Heart left ventricle (tissue), 16 donors: ENCODE data around the gene TBC1D2. TPM values are rescaled to one million over a fixed set of nuclear protein-coding genes. Genes with fewer than 3 reads are reported as not detected.

Experiments used
- ATAC-seq, 4 donors: fragments of 200-7000 bp; cut with Tn5 transposase; one replicate each; pipeline ENCODE4 v1.9.1; 2020 to 2022; ENCODE audit warnings: moderate library complexity in 4 of 4, mild to moderate bottlenecking in 3 of 4, moderate number of reproducible peaks in 1 of 4
- DNase-seq, 5 donors: peaks; one replicate each; pipeline ENCODE4 v3.0.0-alpha.2; 2020
- H3K27ac ChIP-seq, 12 donors: fragments of 200-600 bp; sonication (generic) in 4 of 12; one replicate each; pipeline versions ENCODE4 v1.5.0 to v1.8.0; 2016 to 2022; ENCODE audit warnings: mild to moderate bottlenecking in 2 of 12
- H3K27me3 ChIP-seq, 9 donors: fragments of 200-600 bp; sonication (generic) in 2 of 9; one replicate each; pipeline versions ENCODE4 v1.5.1 to v1.8.0; 2016 to 2022; ENCODE audit warnings: mild to moderate bottlenecking in 3 of 9
- H3K36me3 ChIP-seq, 9 donors: fragments of 200-600 bp; sonication (generic) in 2 of 9; one replicate each; pipeline versions ENCODE4 v1.5.0 to v1.8.0; 2018 to 2022; ENCODE audit warnings: mild to moderate bottlenecking in 2 of 9
- H3K4me1 ChIP-seq, 12 donors: fragments of 200-600 bp; sonication (generic) in 4 of 12; one replicate each; pipeline versions ENCODE4 v1.5.0 to v1.8.0; 2016 to 2022; ENCODE audit warnings: mild to moderate bottlenecking in 3 of 12
- H3K4me3 ChIP-seq, 12 donors: fragments of 200-600 bp; sonication (generic) in 4 of 12; one replicate each; pipeline versions ENCODE4 v1.5.0 to v1.8.0; 2017 to 2022; ENCODE audit warnings: mild to moderate bottlenecking in 9 of 12, moderate library complexity in 4 of 12
- H3K9me3 ChIP-seq, 12 donors: fragments of 200-600 bp; sonication (generic) in 4 of 12; one replicate each; pipeline versions ENCODE4 v1.5.0 to v1.8.0; 2016 to 2022; ENCODE audit warnings: mild to moderate bottlenecking in 1 of 12
- POLR2A ChIP-seq, 2 donors: fragments of 450-650 bp; IDR thresholded peaks; one replicate each; pipeline ENCODE4 v1.6.1; 2017; ENCODE audit warnings: antibody characterized with exemption in 2 of 2, mild to moderate bottlenecking in 2 of 2, moderate library complexity in 2 of 2
- WGBS, 4 donors: extraction: QIAGEN DNeasy Blood & Tissue Kit in 2 of 4; methylation state at CpG; one replicate each; pipeline versions ENCODE4 v1.1.5 to v1.1.7; 2013 to 2018; 5-methylcytosine and 5-hydroxymethylcytosine counted together
- intact Hi-C, 10 donors: fragments of 100-400 bp; cut with DNase I; formaldehyde crosslinking; loops; one replicate each; pipeline versions ENCODE4 v1.11.1 to v1.14.2; 2022
- polyA plus RNA-seq, 2 donors: library from polyadenylated mRNA; stranded (reverse); fragments of 200-250 nt; gene quantifications; one replicate each; pipeline ENCODE4 v1.2.3, GENCODE V29; 2013
- total RNA-seq, 9 donors: library from RNA; depleted of rRNA in 2 of 9; stranded (reverse); fragments of >200 nt in 2 of 9; fragmentation: NEBNext Ultra II Directional in 3 of 9; extraction: Animal tissue kit (Norgen Biotek cat#: 25700) in 3 of 9; gene quantifications; one replicate each; pipeline versions ENCODE4 v1.1.0 to v1.2.4, GENCODE V29; 2016 to 2023
- TF ChIP-seq, protein P1 (sequence below), 12 donors: fragments of 200-600 bp; sonication (generic) in 4 of 12; IDR thresholded peaks; one replicate each; pipeline versions ENCODE4 v1.5.0 to v1.8.0; 2018 to 2022; ENCODE audit warnings: antibody characterized with exemption in 12 of 12, mild to moderate bottlenecking in 5 of 12
- donor health status: ischemic (EF 13 %, LVEDD 7.1; RV severe dilation, severe dysfunction).
- donor health status: healthy with polysubstance abuse.
- donor health status: DM: no; HTN: yes; CAD: no.
- donor health status: DM: no; HTN: no; CAD: no.
- donor health status: ischemic (EF 25% LVEDD 6.9; RV normal size, moderate dysfunction).
- donor health status: ischemic (EF 25% LVEDD 5.7; RV mildly dilated, moderate dysfunction).
- donor health status: healthy.
- donor health status: DM: yes; HTN: yes; CAD: no.
- donor health status: ischemic (EF 35%, LVEDD 5.7; RV mildly dilated, moderate dysfunction).
- donor health status: nonischemic (EF 11% LVEDD 7.7; RV severe dilation, severe dysfunction).
- donor health status: DM: yes; HTN: yes; CAD: no.
- donor health status: PGD.
- donor health status: ischemic (EF 29% LVEDD 5.4; RV normal size, mild dysfunction).
- donor health status: nonischemic (EF 23%, LVEDD 6.1; RV moderate dilation, normal function).

The TBC1D2 gene
- total and polyA plus RNA-seq, 11 donors: 1.1 to 9.4 (median 2.2) TPM

DNA sequence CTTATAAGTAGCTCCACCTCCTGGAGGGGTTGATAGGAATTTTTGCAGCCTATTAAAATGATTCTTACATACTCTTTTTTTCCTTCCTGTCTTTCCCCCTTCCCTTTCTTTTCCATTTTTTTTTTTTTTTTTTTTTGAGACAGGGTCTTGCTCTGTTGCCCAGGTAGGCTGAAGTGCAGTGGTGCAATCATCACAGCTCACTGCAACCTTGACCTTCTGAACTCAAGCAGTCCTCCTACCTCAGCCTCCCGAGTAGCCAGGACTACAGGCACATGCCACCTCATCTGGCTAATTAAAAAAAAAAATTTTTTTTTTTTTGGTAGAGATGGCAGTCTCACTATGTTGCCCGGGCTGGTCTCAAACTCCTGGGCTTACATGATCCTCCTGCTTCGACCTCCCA is 4.3 kb upstream of the TBC1D2 start:
- DNase-seq (no peak), ATAC-seq (no peak)
- H3K36me3 ChIP-seq: no peaks in the 10 kb centered on the region
- no peaks in the 10 kb centered on the region for H3K9me3 ChIP-seq
- intact Hi-C loops: loop anchor here (2.0 to 10.0 kb wide), 9 partner anchors 53 to 555 kb away; partner anchors contain the start of genes ANP32B (in 3 of the 10), NANS (in 1 of the 10) and TRMO (in 1 of the 10)
- WGBS, 4 donors: 78 to 89% (median 85%) methylated on average over 3 of the region's 3 CpGs
- H3K27ac ChIP-seq: no peak overlapping the region
- H3K4me1 ChIP-seq: peaks cover 0 to 15% (median 9%) of the 10 kb centered on the region in 12 donors
- TF ChIP-seq, protein P1, sequence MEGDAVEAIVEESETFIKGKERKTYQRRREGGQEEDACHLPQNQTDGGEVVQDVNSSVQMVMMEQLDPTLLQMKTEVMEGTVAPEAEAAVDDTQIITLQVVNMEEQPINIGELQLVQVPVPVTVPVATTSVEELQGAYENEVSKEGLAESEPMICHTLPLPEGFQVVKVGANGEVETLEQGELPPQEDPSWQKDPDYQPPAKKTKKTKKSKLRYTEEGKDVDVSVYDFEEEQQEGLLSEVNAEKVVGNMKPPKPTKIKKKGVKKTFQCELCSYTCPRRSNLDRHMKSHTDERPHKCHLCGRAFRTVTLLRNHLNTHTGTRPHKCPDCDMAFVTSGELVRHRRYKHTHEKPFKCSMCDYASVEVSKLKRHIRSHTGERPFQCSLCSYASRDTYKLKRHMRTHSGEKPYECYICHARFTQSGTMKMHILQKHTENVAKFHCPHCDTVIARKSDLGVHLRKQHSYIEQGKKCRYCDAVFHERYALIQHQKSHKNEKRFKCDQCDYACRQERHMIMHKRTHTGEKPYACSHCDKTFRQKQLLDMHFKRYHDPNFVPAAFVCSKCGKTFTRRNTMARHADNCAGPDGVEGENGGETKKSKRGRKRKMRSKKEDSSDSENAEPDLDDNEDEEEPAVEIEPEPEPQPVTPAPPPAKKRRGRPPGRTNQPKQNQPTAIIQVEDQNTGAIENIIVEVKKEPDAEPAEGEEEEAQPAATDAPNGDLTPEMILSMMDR (IDR thresholded peaks at IDR 0.05): no peak
- TF ChIP-seq POLR2A (IDR thresholded peaks at IDR 0.05): no peak
- no peak overlapping the region for H3K4me3 ChIP-seq
- H3K27me3 ChIP-seq: no peaks in the 10 kb centered on the region

DNA sequence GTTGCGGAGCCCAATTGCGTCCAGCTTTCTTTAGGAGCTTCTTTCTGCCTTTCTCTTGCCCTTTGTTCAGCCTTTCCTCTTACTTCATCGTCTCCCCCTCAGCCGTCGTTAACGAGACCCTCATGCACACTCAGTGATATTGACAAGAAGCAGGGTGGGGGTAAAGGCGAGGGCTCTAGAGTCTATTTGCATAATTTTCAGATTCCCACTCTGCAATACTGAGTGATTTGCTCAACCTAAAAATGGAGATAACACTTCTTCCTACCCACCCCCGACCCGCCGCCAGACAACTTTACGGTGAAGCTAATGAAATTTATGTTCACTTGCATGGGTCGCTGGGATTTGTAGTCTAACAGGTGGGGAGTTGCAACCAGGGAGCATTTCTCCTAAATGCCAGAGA is 1.3 kb upstream of the TBC1D2 start:
- 18 to 24% (median 22%) methylated on average over 12 of the region's 12 CpGs for WGBS, 4 donors
- Histone ChIP-seq H3K36me3 (peaks cover 0 to 6% (median 0%) of the 10 kb centered on the region in 9 donors), H3K4me1 (peaks cover 0 to 40% (median 15%) of the 10 kb centered on the region in 12 donors), H3K4me3 (peak overlapping the region; percentile 58 to 97 (median 76)), H3K27ac (peak overlapping the region; percentile 82 to 98 (median 94)), H3K27me3 (no peaks in the 10 kb centered on the region), H3K9me3 (no peaks in the 10 kb centered on the region)
- intact Hi-C loops: loop anchor here in 7 of 10 donors (2.0 to 10.0 kb wide), 5 partner anchors 179 to 552 kb away; partner anchors contain the start of genes ANP32B (in 3 of the 7), NANS (in 1 of the 7) and TRMO (in 1 of the 7)
- DNase-seq (no peak), ATAC-seq (no peak)
- TF ChIP-seq, protein P1 (IDR thresholded peaks at IDR 0.05): no peak
- TF ChIP-seq POLR2A (IDR thresholded peaks at IDR 0.05): no peak

DNA sequence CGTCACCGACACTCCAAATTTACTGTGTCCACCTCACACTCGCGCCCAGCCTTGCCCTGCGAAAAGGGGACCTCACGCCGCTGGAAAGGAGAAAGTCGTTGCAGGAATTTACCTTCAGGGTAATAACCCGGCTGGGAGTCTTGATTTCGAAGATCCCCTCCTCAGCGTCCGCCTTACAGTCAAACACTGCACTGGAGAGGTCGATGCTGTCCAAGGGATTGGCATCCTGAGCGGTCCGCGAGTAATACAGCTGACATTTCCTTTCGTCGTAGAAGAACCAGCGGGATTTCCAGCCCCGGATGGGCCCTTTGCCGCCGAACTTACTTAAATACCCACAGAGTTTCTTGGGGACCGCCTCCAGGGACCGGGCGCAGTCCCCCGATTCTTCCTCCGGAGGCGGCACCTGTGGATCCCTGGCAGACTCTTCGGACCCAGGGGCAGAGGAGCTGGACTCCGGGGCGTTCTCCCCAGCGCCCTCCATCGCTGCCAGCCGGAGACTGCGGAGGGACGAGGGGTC is 330 bp downstream of the TBC1D2 start:
- Histone ChIP-seq H3K36me3 (peaks cover 0 to 7% (median 0%) of the 10 kb centered on the region in 9 donors), H3K4me1 (peaks cover 0 to 55% (median 15%) of the 10 kb centered on the region in 12 donors), H3K27ac (peak overlapping the region in 11 of 12 donors; percentile 11 to 98 (median 94)), H3K9me3 (no peaks in the 10 kb centered on the region), H3K4me3 (peak overlapping the region; percentile 58 to 97 (median 76)), H3K27me3 (no peaks in the 10 kb centered on the region)
- intact Hi-C loops: loop anchor here in 6 of 10 donors (2.0 to 10.0 kb wide), 5 partner anchors 178 to 550 kb away; partner anchors contain the start of genes ANP32B (in 3 of the 6), TRMO (in 2 of the 6) and NANS (in 1 of the 6)
- WGBS, 4 donors: 1 to 2% (median 1%) methylated on average over 22 to 36 of the region's 36 CpGs
- TF ChIP-seq POLR2A (IDR thresholded peaks at IDR 0.05): no peak
- TF ChIP-seq, protein P1 (IDR thresholded peaks at IDR 0.05): no peak
- DNase-seq (peak in 1 of 5 donors; percentile 27), ATAC-seq (peak in 3 of 4 donors; percentile 10 to 16 (median 16))
